Stimulated activated CD8-positive, alpha-beta memory T cell treated with anti-CD3 and anti-CD28 coated beads, Interleukin-4, amount 100 ng/mL, for 1 hour (primary cell): ENCODE results near the gene COPG1.
"Not testable (repeated sequence)": the region's sequence is repeated elsewhere in the genome, so short reads cannot be mapped to it uniquely, and the experiment has no call there.

Experiments
- DNase-seq, 2 donors: peaks; one replicate each; pipeline ENCODE4 v3.0.0-alpha.2; 2020; ENCODE audit warnings: low read depth in 2 of 2, low spot score in 1 of 2

Gene COPG1, protein sequence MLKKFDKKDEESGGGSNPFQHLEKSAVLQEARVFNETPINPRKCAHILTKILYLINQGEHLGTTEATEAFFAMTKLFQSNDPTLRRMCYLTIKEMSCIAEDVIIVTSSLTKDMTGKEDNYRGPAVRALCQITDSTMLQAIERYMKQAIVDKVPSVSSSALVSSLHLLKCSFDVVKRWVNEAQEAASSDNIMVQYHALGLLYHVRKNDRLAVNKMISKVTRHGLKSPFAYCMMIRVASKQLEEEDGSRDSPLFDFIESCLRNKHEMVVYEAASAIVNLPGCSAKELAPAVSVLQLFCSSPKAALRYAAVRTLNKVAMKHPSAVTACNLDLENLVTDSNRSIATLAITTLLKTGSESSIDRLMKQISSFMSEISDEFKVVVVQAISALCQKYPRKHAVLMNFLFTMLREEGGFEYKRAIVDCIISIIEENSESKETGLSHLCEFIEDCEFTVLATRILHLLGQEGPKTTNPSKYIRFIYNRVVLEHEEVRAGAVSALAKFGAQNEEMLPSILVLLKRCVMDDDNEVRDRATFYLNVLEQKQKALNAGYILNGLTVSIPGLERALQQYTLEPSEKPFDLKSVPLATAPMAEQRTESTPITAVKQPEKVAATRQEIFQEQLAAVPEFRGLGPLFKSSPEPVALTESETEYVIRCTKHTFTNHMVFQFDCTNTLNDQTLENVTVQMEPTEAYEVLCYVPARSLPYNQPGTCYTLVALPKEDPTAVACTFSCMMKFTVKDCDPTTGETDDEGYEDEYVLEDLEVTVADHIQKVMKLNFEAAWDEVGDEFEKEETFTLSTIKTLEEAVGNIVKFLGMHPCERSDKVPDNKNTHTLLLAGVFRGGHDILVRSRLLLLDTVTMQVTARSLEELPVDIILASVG

DNA sequence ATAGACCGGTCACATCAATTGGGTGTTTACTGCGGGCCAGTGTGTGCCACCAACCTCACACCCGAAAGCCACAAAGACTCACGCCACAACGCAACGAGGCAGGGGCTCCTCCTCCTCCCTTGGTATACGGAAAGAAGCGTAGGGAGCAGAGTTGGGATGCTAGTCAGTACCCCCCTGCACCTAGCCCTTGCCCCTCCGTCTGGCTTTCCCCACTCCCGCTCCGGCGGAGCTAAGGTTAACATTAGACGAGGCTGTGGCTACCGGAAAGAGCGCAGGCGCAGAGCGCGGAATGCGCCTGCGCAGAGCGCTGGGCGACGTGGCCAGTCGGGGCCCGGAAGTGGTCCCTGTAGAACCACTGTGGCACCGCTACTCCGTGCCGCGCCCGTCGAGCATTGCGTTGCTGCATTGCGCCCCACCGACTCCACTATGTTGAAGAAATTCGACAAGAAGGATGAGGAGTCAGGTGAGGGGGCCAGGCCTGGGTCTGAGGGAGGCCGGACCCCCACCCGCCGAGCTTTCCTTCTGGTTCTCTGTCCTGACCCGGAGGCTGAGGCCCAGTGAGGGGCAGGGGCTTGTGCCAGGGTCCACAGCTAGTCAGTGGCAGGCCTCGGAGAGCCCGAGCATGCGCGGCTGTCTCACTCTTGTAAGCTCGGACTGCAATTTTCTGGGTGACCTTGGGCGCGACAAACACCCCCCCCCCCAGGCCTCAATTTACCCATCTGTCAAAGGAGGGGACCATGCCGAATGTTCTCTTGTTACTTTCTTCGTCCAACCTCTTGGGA is at the start of gene COPG1:
COPG1 (plus strand) TSS at position 323 of the 782 bp plus-strand sequence; CDS start at position 427, 104 bp downstream.
- DNase-seq = peak; percentile 65 to 70

DNA sequence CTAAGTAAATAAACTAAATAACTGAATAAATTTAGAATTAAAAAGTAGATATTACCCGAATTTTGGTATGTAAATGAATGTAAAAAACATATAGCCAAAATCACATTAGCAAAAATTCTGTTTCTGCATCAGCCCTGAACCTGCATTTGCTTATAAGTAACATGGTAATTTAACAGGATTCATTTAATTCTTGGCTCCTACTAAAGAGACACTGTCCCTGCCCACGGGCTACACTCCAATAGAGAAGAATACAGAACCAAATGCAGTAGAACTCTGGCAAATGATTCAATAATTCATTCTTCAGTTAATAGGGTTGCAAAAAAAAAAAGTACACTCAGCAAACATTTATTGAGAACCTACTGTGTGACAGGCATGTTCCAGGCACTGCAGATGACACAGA is 44.9 kb upstream of the COPG1 start:
- DNase-seq = no peak

DNA sequence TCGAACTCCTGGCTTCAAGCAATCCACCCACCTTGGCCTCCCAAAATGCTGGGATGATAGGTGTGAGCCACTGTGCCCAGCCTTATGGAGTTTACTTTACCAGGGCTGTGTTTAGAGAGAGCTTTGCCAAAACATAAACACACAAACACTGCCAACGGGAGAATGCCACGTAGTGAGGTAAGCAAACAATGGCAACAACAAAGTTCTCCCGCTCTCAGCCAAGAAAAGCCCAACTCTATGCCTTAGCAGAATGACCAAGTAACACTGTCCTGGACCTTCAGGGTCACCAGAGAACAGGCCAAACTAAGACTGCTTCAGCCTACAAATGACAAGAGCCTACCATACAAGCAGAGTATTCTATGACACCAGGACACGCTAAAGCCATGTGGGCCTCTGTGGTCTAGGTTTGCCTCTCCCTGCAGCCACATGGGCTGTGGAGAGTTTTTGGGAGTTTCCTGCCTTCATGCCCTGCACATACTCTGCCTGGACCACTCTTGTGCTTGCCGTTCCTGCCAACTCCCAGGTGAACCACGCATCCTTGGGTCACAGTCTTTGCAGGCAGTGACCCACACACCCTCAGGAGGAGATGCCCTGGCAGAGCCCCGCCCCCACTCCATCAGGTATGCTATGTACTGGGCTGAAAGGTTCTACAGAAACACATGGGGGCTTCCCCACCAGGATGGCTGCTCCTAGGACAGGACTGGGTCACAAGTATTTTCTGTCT is 44.1 kb upstream of the COPG1 start:
- no peak for DNase-seq

GRCh38 chr3:129207479-129207878 is 41.9 kb upstream of the COPG1 start:
- no peak for DNase-seq

GRCh38 chr3:129211345-129211744 is 38.1 kb upstream of the COPG1 start:
- no peak for DNase-seq

GRCh38 chr3:129211772-129212171 is 37.6 kb upstream of the COPG1 start:
- DNase-seq = no peak

DNA sequence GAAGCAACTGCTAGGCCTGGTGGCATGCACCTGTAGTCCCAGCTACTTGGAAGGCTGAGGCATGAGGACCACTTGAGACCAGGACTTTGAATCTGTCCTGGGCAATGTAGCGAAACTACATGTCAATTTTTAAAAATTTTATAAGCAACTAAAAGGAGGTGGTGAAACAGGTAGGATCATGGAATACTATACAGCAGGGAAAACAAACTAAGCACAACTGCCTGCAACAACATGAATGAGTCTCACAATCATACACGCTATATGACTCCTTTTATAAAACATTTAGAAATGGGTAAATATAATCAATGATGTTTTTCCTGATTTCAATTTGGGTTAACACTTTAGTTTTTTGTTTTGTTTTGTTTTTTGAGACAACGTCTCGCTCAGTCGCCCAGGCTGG is 36.2 kb upstream of the COPG1 start:
- DNase-seq = no peak

GRCh38 chr3:129218742-129219141 is 30.7 kb upstream of the COPG1 start:
- no peak for DNase-seq

DNA sequence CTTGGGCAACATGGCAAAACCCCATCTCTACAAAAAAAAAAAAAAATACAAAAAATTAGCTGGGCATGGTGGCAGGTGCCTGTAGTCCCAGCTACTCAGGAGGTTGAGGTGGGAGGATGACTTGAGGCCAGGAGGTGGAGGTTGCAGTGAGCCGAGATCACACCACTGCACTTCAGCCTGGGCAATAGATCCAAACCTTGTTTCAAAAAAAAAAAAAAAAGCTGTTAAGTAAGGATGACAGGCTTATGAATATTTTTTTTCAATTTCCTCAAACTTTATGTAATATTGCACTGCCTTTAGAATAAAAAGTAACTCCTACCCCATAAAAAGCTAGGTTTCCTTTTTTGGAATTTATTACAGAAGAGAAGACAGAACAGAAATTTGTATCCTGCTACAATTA is 25.0 kb upstream of the COPG1 start:
- not testable (repeated sequence) for DNase-seq

GRCh38 chr3:129224984-129225393 is 24.4 kb upstream of the COPG1 start:
- no peak for DNase-seq

DNA sequence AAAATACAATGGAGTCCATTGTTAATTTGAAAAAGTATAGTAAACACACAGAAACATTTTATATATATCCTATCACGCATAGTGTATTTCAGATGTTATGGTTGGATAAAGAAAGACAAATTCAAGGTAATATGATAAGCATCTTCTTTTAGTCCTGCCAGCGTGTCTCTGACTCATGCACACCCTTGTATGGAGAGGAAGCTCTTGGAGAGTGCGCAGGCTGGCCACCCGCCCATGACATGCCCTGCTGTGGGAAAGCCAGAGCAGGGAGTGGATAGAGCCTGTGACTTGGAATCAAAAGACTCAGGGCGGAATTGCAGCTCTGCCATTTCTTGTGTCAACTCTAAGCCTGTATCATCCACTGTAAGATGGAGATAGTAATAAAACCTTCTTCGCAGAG is 23.0 kb upstream of the COPG1 start:
- DNase-seq = no peak

GRCh38 chr3:129228891-129229585 is 20.4 kb upstream of the COPG1 start:
- no peak for DNase-seq

DNA sequence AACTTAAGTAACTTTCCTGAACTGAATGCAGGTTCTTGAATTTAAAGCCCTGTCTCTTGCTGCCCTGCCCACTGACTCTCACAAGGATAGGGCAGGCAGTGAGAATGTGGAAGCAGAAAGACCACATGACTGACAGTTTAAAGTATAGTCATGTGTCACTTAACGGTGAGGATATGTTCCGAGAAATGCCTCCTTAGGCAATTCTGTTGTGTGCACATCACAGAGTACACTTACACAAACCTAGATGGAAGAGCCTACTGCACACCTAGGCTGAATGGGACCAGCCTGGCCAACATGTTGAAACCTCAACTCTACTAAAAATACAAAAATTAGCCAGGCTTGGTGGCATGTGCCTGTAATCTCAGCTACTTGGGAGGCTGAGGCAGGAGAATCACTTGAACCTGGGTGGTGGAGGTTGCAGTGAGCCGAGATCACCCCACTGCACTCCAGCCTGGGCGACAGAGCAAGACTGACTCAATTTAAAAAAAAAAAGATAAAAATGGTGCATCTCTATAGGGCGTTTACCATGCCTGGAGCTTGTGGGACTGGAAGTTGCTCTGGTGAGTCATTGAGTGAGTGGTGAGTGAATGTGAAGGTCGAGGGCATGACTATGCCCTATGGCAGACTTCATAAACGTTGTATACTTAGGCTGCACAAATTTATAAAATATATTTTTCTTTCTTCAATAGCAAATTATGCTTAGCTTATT is 18.9 kb upstream of the COPG1 start:
- DNase-seq = no peak

- no peak for DNase-seq
Measured at GRCh38 chr3:129231331-129232119, 17.9 kb upstream of the COPG1 start.

- DNase-seq = no peak
Measured at GRCh38 chr3:129233538-129233937, 15.9 kb upstream of the COPG1 start.

DNA sequence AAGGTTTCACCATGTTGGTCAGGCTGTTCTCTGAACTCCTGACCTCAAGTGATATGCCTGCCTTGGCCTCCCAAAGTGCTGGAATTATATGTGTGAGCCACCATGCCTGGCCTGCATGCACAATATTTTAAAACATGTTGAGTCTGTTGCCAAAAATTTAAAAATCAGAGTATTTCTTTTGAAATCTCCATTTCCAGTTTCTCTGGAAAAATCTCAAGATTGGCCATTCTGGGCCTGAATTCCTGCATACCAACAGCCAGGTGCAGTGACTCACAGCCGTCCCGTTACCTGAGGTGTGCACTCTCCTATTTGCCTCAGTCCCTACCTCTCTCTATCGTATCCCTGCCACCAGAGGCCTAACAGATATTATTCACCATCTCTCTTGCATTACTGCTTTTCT is 15.0 kb upstream of the COPG1 start:
- DNase-seq = no peak

GRCh38 chr3:129235344-129235917 is 14.0 kb upstream of the COPG1 start:
- no peak for DNase-seq

GRCh38 chr3:129238945-129239705 is 10.3 kb upstream of the COPG1 start:
- DNase-seq = no peak
